Measurements from ENCODE around the gene SIVA1.

The SIVA1 gene

GRCh38 chr14:104758981-104759969 lies 6.3 kb downstream of the SIVA1 start:
- no peak for DNase-seq
- intact Hi-C loops (cut with DNase I), result no loop called here

- DNase-seq, result no peak
- intact Hi-C loops (cut with DNase I), result loop anchor here (5.0 kb wide), 1 partner anchor 62 kb away; no protein-coding TSS in a partner anchor
Observed at GRCh38 chr14:104765517-104765916, 12.6 kb downstream of the SIVA1 start.

- intact Hi-C loops (cut with DNase I), result loop anchor here (5.0 kb wide), 1 partner anchor 61 kb away; no protein-coding TSS in a partner anchor
- no peak for DNase-seq
Observed at GRCh38 chr14:104766256-104766862, 13.4 kb downstream of the SIVA1 start.

GRCh38 chr14:104766863-104767633 lies 14.1 kb downstream of the SIVA1 start:
- intact Hi-C loops (cut with DNase I), result loop anchor here (5.0 kb wide), 1 partner anchor 60 kb away; no protein-coding TSS in a partner anchor
- no peak for DNase-seq

GRCh38 chr14:104767634-104767918 lies 14.6 kb downstream of the SIVA1 start:
- intact Hi-C loops (cut with DNase I), result loop anchor here (5.0 kb wide), 1 partner anchor 60 kb away; no protein-coding TSS in a partner anchor

GRCh38 chr14:104768437-104769323 lies 15.7 kb downstream of the SIVA1 start:
- intact Hi-C loops (cut with DNase I), result loop anchor here (5.0 kb wide), 1 partner anchor 59 kb away; no protein-coding TSS in a partner anchor
- peak; percentile 73 to 98 (median 94) for DNase-seq

More at GRCh38 chr14:104767634-104767918, 14.6 kb downstream of the SIVA1 start:
- DNase-seq, result no peak

- DNase-seq, result no peak
- intact Hi-C loops (cut with DNase I), result loop anchor here (5.0 kb wide), 1 partner anchor 58 kb away; no protein-coding TSS in a partner anchor
Observed at GRCh38 chr14:104769324-104770071, 16.6 kb downstream of the SIVA1 start.

GRCh38 chr14:104770072-104770579 lies 17.2 kb downstream of the SIVA1 start:
- no peak for DNase-seq

GRCh38 chr14:104770851-104771272 lies 17.9 kb downstream of the SIVA1 start:
- intact Hi-C loops (cut with DNase I), result no loop called here
- no peak for DNase-seq

More at GRCh38 chr14:104770072-104770579, 17.2 kb downstream of the SIVA1 start:
- intact Hi-C loops (cut with DNase I), result no loop called here

- no peak for DNase-seq
- intact Hi-C loops (cut with DNase I), result no loop called here
Observed at GRCh38 chr14:104771374-104771773, 18.4 kb downstream of the SIVA1 start.

GRCh38 chr14:104771918-104772706 lies 19.2 kb downstream of the SIVA1 start:
- intact Hi-C loops (cut with DNase I), result no loop called here
- DNase-seq, result no peak

GRCh38 chr14:104772707-104773504 lies 20.0 kb downstream of the SIVA1 start:
- intact Hi-C loops (cut with DNase I), result no loop called here

GRCh38 chr14:104773505-104774452 lies 20.8 kb downstream of the SIVA1 start:
- intact Hi-C loops (cut with DNase I), result no loop called here
- no peak for DNase-seq

More at GRCh38 chr14:104772707-104773504, 20.0 kb downstream of the SIVA1 start:
- no peak for DNase-seq

GRCh38 chr14:104774453-104775072 lies 21.6 kb downstream of the SIVA1 start:
- intact Hi-C loops (cut with DNase I), result no loop called here
- no peak for DNase-seq
